ENCODE data around the gene SLAMF6.

- TF ChIP-seq, protein P1, sequence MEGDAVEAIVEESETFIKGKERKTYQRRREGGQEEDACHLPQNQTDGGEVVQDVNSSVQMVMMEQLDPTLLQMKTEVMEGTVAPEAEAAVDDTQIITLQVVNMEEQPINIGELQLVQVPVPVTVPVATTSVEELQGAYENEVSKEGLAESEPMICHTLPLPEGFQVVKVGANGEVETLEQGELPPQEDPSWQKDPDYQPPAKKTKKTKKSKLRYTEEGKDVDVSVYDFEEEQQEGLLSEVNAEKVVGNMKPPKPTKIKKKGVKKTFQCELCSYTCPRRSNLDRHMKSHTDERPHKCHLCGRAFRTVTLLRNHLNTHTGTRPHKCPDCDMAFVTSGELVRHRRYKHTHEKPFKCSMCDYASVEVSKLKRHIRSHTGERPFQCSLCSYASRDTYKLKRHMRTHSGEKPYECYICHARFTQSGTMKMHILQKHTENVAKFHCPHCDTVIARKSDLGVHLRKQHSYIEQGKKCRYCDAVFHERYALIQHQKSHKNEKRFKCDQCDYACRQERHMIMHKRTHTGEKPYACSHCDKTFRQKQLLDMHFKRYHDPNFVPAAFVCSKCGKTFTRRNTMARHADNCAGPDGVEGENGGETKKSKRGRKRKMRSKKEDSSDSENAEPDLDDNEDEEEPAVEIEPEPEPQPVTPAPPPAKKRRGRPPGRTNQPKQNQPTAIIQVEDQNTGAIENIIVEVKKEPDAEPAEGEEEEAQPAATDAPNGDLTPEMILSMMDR (IDR thresholded peaks at IDR 0.05; ENCODE audit: low read depth, low read length, missing input control), result no peak
- TF ChIP-seq TAF1 (conservative IDR thresholded peaks at IDR 0.05), result no peak
- no peak for TF ChIP-seq REST (IDR thresholded peaks at IDR 0.05)
- TF ChIP-seq, protein P2, sequence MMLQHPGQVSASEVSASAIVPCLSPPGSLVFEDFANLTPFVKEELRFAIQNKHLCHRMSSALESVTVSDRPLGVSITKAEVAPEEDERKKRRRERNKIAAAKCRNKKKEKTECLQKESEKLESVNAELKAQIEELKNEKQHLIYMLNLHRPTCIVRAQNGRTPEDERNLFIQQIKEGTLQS (IDR thresholded peaks at IDR 0.05), result no peak
Observed at GRCh38 chr1:160504651-160505050, 18.4 kb downstream of the SLAMF6 start.

Data from liver (tissue), 3 donors.